BJ (cell line): Measurements from ENCODE around the gene PHC2. TPM values are rescaled to one million over a fixed set of nuclear protein-coding genes. Genes with fewer than 3 reads are reported as not detected.

ENCODE experiments used
- CTCF ChIA-PET: fragments of 350-600 bp; formaldehyde crosslinking; extraction: SDS; loops from one replicate; lab custom pipeline; 2021; ENCODE audit warnings: antibody characterized with exemption, inconsistent platforms; lab: Yijun Ruan, JAX
- POLR2A ChIA-PET: fragments of 300-600 bp; sonication (Branson Sonifier 250); formaldehyde crosslinking; extraction: SDS; loops from one replicate; lab custom pipeline; 2021; ENCODE audit warnings: antibody characterized with exemption; lab: Charles Lee
- DNase-seq: peaks from one replicate; pipeline ENCODE4 v3.0.0-alpha.2; 2011; ENCODE audit warnings: low read depth
- H3K27me3 ChIP-seq: 2 replicates; pipeline ENCODE4 v1.6.0; 2011; ENCODE audit warnings: low read length; ENCODE audit not compliant: control insufficient read depth, insufficient read depth
- H3K36me3 ChIP-seq: 2 replicates; pipeline ENCODE4 v1.5.1; 2011; ENCODE audit warnings: low read length; ENCODE audit not compliant: control insufficient read depth, insufficient read depth
- H3K4me3 ChIP-seq: 2 replicates; pipeline ENCODE4 v1.5.1; 2011; ENCODE audit warnings: low read depth, mild to moderate bottlenecking, control low read depth, low read length
- CTCF ChIP-seq: IDR thresholded peaks from 2 replicates; pipeline ENCODE4 v1.5.1; 2011; ENCODE audit warnings: low read depth, mild to moderate bottlenecking, control low read depth, inconsistent platforms, low read length, moderate library complexity; ENCODE audit not compliant: insufficient read depth
- polyA plus RNA-seq: library from polyadenylated mRNA; depleted of rRNA; stranded (reverse); fragments of >200 nt; gene quantifications from 2 replicates; pipeline ENCODE4 v1.2.3, GENCODE V29; 2011

The PHC2 gene
- polyA plus RNA-seq, 1 experiment: 62.0 TPM

- DNase-seq: no peak
- no peak for TF ChIP-seq CTCF
- POLR2A ChIA-PET: no interaction called here
- Histone ChIP-seq H3K36me3 (0 out of 2 replicates have a peak, but pooled peaks cover 2% of the 10 kb centered on the region), H3K4me3 (no peak overlapping the region), H3K27me3 (no peaks in the 10 kb centered on the region; the same call in 1 of the 2 replicates)
- CTCF ChIA-PET: interaction anchor here (1.1 to 1.4 kb wide), 3 partner anchors 19 to 47 kb away, joined by 3 to 7 read pairs (median 3); no protein-coding TSS in a partner anchor
Measured at GRCh38 chr1:33317354-33317753, 113.5 kb downstream of the PHC2 start.

- 0 out of 2 replicates have a peak, but pooled peaks cover 2% of the 10 kb centered on the region for H3K36me3 ChIP-seq
- TF ChIP-seq CTCF: no peak
- no peaks in the 10 kb centered on the region; the same call in 1 of the 2 replicates for H3K27me3 ChIP-seq
- ChIA-PET CTCF (interaction anchor here (1.1 to 1.4 kb wide), 3 partner anchors 18 to 47 kb away, joined by 3 to 7 read pairs (median 3); no protein-coding TSS in a partner anchor), POLR2A (no interaction called here)
- H3K4me3 ChIP-seq: no peak overlapping the region
- DNase-seq: no peak
Measured at GRCh38 chr1:33316601-33317000, 114.3 kb downstream of the PHC2 start.

GRCh38 chr1:33314416-33314815, 116.5 kb downstream of the PHC2 start:
- DNase-seq: no peak
- POLR2A ChIA-PET: no interaction called here
- CTCF ChIA-PET: interaction anchor here (3.9 kb wide), 1 partner anchor 17 kb away, joined by 28 read pairs; no protein-coding TSS in a partner anchor
- no peak for TF ChIP-seq CTCF
- Histone ChIP-seq H3K4me3 (no peak overlapping the region), H3K36me3 (no peaks in the 10 kb centered on the region), H3K27me3 (no peaks in the 10 kb centered on the region; the same call in 1 of the 2 replicates)

DNA sequence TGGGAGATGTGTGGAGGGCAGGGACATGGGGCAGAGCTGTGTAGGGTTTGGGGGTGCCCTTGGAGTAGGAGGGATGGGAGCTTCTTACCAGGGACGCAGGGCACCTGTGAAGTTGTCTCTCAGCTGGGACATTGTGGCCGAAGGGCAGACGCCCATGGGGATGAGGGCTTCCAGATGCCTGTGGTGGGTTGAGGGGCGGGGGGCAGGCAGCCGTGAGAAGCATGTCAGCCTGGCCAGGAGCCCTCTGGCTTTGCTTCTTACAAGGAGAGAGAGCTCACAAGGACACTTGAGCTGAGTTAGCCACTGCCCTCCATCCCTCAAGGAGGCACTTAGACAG, 118.5 kb downstream of the PHC2 start:
- CTCF ChIA-PET: interaction anchor here (1.0 to 3.9 kb wide), 4 partner anchors 9 to 159 kb away, joined by 3 to 28 read pairs (median 4); no protein-coding TSS in a partner anchor

More for the DNA sequence above, 118.5 kb downstream of the PHC2 start:
- DNase-seq: no peak
- Histone ChIP-seq H3K4me3 (no peak overlapping the region), H3K36me3 (no peaks in the 10 kb centered on the region), H3K27me3 (no peaks in the 10 kb centered on the region; the same call in 1 of the 2 replicates)
- POLR2A ChIA-PET: interaction anchor here (0.5 kb wide), 1 partner anchor 16 kb away, joined by 3 read pairs; no protein-coding TSS in a partner anchor
- no peak for TF ChIP-seq CTCF
